Tibial nerve (tissue), 4 donors: ENCODE measurements around the gene RAI1.

ENCODE experiments used
- CTCF ChIP-seq, 5 experiments: fragments of 200-600 bp in 3 of 5; fragments of 450-650 bp in 2 of 5; sonication (generic) in 3 of 5; IDR thresholded peaks; one replicate each; pipeline ENCODE4 v1.5.1; 2016 to 2019; ENCODE audit warnings: antibody characterized with exemption in 5 of 5, mild to moderate bottlenecking in 3 of 5, moderate library complexity in 2 of 5
- EP300 ChIP-seq, 2 donors: sonication (generic); formaldehyde crosslinking; IDR thresholded peaks; one replicate each; pipeline ENCODE4 v1.6.1; 2017; ENCODE audit warnings: antibody characterized with exemption in 2 of 2, mild to moderate bottlenecking in 1 of 2
- POLR2A ChIP-seq, 2 donors: fragments of 450-650 bp; IDR thresholded peaks; one replicate each; pipeline ENCODE4 v1.6.1; 2017; ENCODE audit warnings: antibody characterized with exemption in 2 of 2, mild to moderate bottlenecking in 2 of 2, moderate library complexity in 2 of 2

GRCh38 chr17:17647524-17648178 is 33.6 kb upstream of the RAI1 start:
- TF ChIP-seq CTCF (IDR thresholded peaks at IDR 0.05) (no peak), POLR2A (IDR thresholded peaks at IDR 0.05) (no peak), EP300 (IDR thresholded peaks at IDR 0.05) (no peak)
